GM21619 (cell line): ENCODE measurements around the gene H3-3A.
A peak's percentile ranks its signal among the peaks of the same experiment; 100 is the strongest.

Source experiments
- ATAC-seq: cut with Tn5 transposase; IDR thresholded peaks from one replicate; pipeline ENCODE4 v1.9.1; 2021; ENCODE audit not compliant: unreplicated experiment

Gene H3-3A

GRCh38 chr1:226110249-226111097 lies 48.0 kb downstream of the H3-3A start:
- ATAC-seq = peak; percentile 74

GRCh38 chr1:226111098-226111882 lies 48.8 kb downstream of the H3-3A start:
- no peak for ATAC-seq

- ATAC-seq = no peak
Measured at GRCh38 chr1:226111883-226112261, 49.4 kb downstream of the H3-3A start.

- no peak for ATAC-seq
Measured at GRCh38 chr1:226112626-226113025, 50.1 kb downstream of the H3-3A start.

GRCh38 chr1:226116673-226117072 lies 54.2 kb downstream of the H3-3A start:
- ATAC-seq = no peak

GRCh38 chr1:226117330-226117729 lies 54.8 kb downstream of the H3-3A start:
- no peak for ATAC-seq

- ATAC-seq = no peak
Measured at GRCh38 chr1:226118357-226118756, 55.8 kb downstream of the H3-3A start.

GRCh38 chr1:226119169-226119568 lies 56.7 kb downstream of the H3-3A start:
- no peak for ATAC-seq

GRCh38 chr1:226120398-226120797 lies 57.9 kb downstream of the H3-3A start:
- no peak for ATAC-seq

GRCh38 chr1:226121049-226121586 lies 58.6 kb downstream of the H3-3A start:
- no peak for ATAC-seq
